Activated naive CD8-positive, alpha-beta T cell treated with anti-CD3 and anti-CD28 coated beads, Interleukin-2, amount 50 U/mL, for 16 hours (primary cell): ENCODE data around the gene ANO2.

Source experiments
- DNase-seq: peaks from one replicate; pipeline ENCODE4 v3.0.0-alpha.2; 2020; ENCODE audit warnings: low read depth, low spot score

Gene ANO2

DNA sequence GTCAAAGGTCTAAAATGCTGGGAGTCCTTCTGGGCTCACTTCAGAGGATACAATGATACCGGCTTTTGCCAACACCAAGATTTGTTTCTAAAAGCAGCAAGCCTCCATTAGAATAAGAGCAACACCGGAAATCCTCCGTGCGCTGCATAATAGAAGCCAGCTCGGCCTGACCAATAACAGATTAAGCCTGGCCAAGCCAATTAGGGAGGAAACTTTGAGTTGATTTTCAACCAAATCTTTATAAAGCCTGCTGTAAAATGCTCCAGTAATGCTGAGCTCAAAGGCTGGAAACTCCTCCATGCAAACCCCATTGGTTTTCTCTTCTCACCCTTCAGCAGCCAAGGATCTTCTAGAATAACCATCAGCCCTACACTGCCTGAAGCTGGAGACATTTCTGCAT, 363.0 kb downstream of the ANO2 start:
- no peak for DNase-seq

DNA sequence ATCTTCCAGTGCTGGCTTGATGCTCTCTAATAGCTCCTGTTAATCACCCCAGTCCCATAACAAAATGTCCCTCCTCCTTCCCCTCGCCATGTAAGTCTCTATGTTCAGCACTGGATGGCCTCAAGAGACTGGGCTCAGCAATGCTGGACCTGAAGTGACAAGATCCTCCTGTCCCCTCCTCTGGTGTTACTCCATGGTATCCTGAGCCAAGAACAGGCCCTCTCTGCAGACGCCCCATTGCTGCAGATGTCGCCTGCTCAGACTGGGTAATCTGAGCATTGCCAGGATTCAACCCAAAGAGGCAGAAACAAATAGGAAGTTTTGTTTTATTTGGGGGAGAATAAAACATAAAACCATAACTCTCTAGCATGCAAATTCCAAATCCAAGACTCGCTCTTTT, 363.4 kb downstream of the ANO2 start:
- DNase-seq: no peak

DNA sequence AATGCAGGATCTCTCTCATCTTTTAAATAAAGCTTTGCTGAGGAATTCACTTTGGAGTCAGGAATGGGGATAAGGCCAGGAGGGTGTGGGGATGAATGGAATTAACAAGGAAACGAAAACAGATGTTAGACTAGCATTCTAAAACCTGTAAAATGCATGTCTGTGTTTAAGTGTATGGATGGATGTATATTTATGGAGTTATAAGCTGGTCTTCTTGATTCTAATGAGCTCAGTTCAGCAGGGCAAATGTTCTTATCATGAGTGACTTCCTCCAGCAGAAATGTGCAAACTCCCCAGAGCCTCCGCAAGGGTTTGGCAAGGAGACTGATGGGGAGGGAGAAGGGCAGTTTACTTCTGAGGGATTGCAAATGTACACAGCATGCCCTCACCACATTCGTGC, 364.0 kb downstream of the ANO2 start:
- DNase-seq: no peak

DNA sequence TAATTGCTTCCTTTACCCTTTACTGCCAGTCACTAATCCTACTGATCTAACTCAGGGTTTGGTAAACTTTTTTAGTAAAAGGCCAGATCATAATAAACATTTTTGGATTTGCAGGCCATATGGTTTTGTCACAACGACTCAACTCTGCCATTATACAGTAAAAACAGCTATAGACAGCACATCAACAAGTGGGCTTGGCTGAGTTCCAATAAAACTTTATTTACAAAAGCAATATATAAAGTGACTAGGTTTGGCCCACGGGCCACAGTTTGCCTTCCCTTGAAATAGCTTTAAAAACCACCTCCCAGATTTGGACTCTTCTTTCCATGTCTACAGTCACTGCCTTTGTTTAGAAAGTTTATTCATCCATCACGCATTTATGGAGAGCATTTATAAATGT, 366.3 kb downstream of the ANO2 start:
- no peak for DNase-seq

DNA sequence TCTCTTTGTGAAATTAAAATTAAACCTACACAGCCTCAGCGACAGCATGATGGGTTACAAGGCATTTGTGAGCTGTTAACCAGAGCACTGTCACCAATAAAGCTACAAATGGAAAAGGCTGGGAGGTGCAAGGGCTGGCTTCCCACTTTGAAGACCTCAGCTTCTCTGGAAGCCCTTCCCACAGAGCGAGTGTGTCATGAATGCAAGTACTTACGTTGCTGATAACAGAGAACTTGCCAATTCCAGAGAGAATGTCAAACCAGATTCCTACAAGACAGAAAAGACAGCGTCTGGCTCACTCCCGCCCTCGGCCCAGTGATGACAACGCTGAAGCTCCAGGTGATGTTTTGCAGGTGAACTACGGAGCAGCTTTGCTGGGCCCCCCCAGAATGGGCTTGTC, 367.3 kb downstream of the ANO2 start:
- DNase-seq: no peak

DNA sequence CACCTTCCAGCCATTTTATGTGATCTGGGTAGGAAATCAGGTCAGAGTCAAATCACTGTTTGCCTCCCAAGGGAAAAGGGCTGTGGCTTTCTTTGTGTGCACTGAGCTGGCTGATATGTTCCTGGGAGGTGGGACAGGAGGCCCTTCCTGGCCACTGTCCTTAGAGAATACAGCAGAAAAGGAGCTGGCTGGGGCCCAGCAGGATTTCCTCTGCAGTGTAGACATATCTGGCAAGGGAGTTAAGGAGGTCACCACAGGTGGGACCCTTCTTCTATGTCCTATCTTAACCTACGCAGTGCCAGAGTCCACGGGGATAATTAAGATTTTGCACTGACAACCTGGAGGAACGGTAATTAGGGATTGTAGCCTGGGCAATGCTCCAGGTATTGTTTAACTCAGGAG, 367.8 kb downstream of the ANO2 start:
- DNase-seq: no peak

DNA sequence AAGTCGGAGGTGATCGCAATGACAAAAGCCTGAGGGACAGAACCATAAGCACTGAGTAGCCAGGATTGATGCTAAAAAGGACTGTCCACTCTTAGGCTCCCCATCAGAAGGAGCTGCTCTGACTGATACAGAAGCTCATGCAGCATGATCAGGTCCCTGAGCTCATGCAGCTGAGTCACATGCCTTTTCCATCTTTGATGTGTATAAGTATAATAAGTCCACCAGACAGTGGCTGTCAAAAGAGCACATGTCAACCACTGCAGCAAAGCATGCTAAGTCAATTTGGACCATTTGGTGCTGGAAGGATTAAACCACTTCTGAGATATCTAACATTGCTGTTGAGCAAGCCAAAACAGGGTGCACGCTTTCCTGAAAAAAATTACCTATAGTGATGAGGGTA, 369.1 kb downstream of the ANO2 start:
- no peak for DNase-seq

DNA sequence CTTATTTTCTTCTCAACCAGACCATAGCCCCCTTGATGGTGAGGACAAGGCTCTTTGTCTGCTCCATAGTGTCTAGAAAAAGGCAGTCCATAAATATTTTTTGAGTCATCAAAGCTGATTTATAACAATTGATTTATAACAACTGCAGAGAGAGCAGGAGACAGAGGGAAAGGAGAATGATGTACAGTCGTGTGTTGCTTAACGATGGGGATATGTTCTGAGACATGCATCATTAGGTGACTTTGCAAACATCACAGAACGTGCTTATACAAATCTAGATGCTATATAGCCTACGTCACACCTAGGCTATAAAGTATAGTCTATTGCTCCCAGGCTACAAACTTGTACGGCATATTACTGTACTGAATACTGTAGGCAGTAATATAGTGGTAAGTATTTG, 369.8 kb downstream of the ANO2 start:
- no peak for DNase-seq

DNA sequence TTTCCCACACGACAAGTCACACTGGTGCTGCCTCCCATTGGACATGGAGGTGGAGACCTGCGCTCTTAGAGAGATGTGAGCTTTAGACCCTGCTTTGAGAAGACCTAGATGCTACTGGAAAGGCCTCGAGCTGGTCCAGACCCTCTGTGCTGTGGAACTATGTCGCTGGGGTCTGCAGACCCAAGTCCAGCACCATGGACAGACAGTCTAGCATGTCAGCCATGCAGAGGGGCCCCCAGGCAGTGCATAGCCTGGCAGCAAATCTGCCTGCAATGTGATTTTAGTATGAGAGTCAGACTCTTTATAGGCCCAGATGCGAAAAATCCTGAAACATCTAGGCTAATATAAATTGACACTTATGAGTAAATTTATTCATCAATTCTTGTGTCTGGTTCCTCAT, 371.7 kb downstream of the ANO2 start:
- DNase-seq: no peak

DNA sequence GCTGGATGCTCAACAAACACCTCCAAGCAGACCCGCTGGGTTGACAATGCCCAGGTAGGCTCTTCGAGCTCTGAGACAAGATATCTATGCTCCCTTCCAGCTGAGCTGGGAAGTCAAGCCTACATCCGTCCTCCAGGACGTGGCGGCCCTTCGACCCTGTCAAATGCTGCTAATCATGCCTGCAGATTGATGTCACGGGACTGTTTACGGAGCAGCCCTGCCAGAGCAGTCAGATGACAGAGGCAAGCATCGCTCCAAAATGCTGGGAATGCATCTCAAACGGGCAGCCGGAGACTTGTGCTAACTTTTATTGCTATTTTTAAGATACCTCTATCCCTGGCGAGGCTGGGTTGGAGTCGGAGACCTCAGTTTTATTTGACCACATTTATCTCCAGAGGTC, 373.9 kb downstream of the ANO2 start:
- DNase-seq: no peak

DNA sequence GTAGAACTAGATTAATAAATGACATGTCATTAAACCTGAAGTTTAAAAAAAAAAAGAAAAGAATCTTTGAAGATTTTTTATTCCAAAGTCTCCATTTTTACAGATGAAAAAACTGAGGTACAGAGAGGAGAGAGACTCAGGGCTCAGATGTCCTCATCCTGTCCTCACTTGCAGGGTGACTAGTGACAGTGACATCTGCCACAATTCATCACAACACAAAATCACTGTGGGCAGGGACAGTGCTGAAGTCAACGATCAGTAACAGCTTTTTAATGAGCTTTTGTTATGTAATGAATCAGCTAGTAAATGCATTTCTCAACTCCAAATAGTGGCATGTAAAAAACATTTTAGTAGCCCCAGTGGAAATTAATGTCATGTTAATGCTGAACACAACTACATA, 374.6 kb downstream of the ANO2 start:
- no peak for DNase-seq

DNA sequence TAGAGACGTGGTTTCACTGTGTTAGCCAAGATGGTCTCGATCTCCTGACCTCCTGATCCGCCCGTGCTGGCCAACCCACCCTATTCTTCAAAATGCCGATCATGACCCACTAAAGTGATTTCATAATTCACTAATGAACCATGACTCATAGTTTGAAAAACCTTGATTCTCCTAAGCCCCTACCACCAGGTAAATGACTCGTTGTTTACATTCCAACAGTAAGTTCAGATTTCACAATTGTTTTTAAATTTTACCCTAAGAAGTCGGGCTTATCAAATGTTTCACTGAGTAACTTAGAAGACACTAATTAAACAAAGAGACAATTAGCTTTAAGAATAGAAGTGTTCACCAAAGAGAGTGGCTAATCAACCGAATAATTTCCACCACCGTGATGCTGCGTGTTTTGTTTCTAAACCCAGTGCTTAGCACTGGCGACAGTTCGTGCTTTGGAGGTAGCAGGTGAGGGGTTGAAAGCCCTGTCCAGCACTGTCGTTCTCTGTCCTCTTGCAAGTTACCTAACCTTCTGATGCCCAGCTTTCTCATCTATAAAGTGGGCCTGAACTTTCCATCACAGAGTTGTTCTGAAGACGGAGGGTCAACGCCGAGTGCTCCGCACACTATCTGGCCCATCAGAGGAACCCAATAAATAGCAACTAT, 376.6 kb downstream of the ANO2 start:
- DNase-seq: no peak

DNA sequence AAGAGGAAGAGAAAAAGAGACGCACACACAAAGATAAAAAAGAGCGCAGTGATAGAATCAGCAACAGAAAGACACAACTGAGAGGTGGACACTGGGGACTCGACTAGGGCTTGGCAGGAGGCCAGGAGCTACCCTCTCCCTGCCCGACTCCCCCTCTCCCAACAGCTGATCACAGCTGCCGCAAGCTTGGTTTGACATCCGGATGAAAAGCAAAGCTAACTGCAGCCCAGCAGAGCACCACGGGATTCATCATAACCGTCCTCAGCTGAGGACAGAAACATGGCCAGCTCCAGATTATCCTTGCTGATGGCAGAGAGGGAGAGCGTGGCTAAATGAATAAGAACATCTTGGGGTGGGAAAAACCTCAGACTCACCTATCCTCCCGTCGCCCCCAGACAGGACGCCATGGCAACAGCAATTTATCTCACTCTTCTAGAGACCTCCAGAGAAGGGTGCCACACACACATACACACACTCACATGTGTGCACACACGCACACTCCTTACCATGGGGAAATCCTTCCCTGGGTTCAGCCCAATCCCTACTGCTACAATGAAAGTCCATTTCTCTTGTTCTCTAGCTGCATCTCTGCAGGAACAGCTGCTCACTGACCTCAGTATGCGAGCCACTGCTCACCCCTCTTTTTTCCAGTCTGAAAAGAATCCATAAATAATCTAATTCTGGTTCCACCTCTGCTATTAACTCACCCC, 377.9 kb downstream of the ANO2 start:
- DNase-seq: no peak

DNA sequence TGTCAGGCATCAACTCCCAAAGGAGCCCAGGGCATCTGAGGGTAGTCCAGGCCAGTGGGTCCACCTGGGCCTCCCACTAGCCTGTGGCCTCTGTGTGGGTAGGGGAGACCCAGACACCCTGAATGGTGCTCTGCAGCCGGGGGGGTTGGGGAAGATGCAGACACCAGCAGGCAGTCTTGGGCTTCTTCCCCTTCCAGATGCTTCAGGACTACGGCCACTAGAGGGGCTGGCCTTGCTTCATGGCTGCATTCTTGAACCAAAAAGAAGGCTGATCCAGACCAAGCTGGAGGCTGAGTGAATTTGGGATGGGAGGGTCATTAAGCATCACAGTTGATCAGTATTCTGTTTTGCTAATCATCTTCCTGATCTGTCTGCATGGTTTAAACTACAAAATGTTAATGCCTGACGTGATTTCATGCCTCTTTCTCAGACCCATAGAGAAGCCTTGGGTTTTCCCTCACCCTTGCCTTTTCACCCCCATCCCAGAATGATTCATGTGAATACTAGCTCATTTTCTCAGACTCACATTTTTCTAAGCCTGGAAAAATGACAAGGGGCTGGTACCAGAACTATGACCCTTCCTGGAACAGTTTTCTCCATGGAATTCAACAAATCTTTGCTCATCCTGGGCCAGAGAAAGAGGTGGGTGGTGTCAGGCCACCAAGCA, 379.0 kb downstream of the ANO2 start:
- DNase-seq: no peak

DNA sequence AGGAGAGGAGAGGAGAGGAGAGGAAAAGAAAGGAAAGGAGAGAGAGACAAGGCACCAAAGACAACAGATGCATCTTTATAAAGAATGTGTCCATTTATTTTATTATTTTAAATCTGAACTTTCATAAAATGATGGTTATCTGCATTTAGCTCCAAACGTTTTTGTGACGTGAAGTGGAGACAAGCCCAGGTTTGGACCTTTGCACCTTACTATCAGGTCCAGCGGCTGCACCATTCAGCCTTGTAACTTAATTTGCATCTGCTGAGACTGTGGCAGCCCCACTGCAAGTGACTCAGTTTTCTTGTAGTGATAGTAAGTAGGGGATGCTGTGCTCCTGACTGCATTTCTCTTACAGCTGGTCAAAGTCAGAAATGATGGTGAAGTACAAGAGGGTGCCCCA, 382.5 kb downstream of the ANO2 start:
- DNase-seq: no peak

DNA sequence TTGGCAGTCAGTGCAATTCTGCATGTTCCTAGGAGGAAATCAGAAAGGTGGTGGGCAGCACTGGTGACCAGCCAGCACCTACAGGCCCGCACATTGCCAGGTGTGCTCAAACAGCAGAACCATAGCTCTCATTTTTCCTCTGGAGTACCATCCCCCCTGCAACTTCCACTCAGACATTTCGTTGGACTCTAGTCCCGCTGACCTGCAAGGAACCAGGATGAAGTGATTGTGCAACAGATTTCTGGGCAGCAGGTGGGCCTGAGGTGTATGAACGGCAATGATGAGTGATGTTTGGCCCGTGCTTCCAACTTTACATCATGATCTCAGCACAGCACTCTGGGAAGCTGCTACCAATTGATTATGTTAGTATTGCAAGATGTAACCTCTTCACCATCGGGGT, 383.2 kb downstream of the ANO2 start:
- DNase-seq: no peak

DNA sequence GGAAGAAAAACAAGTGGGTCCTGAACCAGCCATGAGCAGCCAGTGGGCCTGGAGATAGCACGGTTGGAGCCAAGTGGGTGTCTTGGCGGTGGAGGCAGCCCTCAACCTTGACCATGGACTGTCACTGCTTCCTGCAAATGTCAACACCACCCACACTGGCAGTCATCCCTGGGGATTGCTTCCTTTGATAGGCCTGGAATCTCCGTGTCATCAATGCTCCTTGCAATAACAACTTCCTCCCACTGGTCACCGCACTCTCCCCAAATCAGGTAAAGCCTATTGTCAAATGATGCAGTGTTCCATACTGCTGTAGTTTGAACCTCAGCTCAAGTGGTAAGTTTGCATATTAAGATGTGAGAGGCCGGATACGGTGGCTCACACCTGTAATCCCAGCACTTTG, 384.0 kb downstream of the ANO2 start:
- no peak for DNase-seq

DNA sequence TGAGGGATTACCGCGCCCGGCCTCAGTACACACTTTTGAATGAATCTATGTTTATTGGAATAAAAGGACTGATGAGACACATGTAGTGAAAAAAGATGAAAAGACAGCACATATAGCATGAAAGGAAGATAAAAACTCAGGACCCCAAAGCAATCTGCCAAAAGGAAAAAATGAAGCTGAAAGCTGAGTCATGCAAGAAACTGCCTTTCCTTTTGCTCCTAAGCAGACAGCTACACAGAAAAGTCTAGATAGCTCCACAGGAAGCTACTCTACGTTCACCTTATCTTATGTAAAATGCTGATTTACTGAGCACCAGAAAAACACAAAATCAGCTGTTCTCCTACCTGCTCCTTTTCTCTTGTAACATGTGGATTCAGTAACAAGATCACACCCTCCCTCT, 384.8 kb downstream of the ANO2 start:
- no peak for DNase-seq

DNA sequence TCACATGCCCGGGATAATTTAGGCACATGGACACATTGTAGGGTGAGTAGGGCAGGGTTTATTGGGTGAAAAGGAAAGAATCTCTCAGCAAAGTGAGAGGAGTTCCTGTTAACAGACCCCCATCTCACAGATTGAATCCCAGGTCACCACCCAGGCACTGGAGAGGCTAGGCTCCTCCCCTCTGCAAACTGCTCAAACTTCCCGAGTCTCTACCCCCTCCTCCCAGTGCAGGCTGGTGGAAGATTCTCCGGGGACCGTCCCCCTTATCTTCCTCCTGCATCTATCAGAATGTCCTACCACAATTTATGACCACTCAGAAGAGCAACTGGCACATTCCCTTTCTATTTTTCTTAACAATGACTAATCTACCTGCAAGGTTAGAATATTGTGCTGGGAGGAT, 387.2 kb downstream of the ANO2 start:
- no peak for DNase-seq

DNA sequence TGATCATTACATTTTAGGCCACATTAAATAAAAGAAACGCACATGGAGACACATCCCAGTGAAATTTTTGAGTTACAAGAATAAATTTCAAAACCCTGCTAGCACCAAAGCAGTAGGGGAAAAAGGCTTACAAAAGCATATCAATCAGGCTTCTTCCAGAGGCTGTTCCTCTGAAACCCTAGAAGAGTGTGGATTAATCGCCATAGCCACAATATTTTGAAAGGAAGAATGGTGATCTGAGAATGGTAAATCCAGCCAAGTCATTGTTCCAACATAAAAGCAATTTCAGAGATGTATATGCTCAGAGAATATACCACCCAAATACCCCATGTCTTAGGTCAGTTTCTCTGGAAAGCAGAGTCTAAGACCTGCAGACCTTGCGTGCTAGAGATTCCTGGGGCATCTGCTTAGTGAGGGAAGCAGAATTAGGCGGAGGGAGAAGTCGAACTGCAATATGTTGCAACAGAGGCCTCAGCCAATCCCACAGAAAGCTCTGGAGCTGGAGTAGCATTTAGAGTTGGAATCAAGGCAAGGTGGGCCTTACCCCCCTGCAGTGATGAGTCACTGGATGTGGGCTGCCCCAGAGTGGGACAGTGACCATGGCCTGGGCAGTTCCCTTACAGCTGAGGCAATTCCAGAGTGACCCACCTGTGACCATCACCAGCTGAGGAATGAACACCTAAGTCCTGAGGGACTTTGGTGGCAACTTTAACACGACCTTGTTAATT, 387.9 kb downstream of the ANO2 start:
- no peak for DNase-seq

DNA sequence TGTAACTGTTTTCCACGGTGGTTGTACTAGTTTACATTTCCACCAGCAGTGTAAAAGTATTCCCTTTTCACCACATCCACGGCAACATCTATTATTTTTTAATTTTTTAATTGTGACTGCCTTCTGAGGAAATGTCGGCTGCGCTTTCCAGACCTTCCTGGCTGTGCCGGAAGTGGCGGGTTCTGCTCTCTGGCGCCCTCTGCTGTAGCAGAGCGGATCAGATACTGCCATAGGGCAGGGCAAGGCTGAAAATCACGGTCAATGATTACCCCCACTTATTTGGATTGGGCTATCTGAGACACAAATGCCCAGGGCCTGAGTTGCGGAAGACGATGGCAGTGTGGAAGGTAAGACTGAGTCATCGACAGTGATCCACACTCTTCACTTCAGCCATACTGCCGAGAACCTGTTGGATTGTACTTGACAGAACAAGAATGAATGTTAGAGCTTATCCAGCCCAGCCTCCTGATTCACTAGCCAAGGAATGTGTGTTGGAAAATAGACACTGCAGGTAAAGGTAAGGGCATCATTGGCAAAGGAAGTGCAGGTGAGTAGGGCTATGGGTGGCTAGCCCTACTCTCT, 388.9 kb downstream of the ANO2 start:
- DNase-seq: no peak

DNA sequence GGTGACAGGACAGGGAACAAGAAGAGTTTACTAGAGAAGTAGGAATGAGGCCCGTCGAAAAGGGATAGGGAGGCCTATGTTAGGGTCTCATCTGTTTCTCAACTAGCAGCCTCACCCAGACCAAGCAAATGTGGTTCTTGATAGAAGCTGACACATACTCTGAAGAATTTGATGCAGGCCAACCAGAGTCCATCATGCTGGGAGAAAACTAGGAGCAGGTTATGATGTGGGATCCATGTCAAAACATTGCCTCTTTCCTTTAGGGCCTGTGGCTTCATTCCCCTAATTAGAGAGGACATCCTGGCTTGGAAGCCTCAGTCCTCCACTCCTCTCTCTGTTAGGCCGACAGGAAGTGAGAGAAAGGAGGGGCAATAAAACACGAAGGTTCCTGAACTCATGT, 390.3 kb downstream of the ANO2 start:
- DNase-seq: no peak
